HUES48 (cell line): ENCODE results near the gene THBS1.

ENCODE experiments used
- H3K27ac ChIP-seq: one replicate; pipeline ENCODE4 v1.7.0; 2013; ENCODE audit warnings: low read depth, low read length, inconsistent platforms
- H3K27me3 ChIP-seq: 2 replicates; pipeline ENCODE4 v1.6.1; 2013; ENCODE audit warnings: mild to moderate bottlenecking, low read length; ENCODE audit not compliant: control insufficient read depth, insufficient read depth
- H3K36me3 ChIP-seq: 2 replicates; pipeline ENCODE4 v1.6.1; 2013; ENCODE audit warnings: low read length; ENCODE audit not compliant: control insufficient read depth, insufficient read depth
- H3K4me1 ChIP-seq: 2 replicates; pipeline ENCODE4 v1.6.1; 2013; ENCODE audit warnings: mild to moderate bottlenecking, low read length; ENCODE audit not compliant: control insufficient read depth, insufficient read depth
- H3K4me3 ChIP-seq: 2 replicates; pipeline ENCODE4 v1.5.1; 2013; ENCODE audit warnings: mild to moderate bottlenecking, low read depth, low read length
- H3K9ac ChIP-seq: 2 replicates; pipeline ENCODE4 v1.6.1; 2013; ENCODE audit warnings: mild to moderate bottlenecking, low read depth, low read length, moderate library complexity
- H3K9me3 ChIP-seq: 2 replicates; pipeline ENCODE4 v1.6.1; 2013; ENCODE audit warnings: low read length; ENCODE audit not compliant: control insufficient read depth, insufficient read depth

Gene THBS1

DNA sequence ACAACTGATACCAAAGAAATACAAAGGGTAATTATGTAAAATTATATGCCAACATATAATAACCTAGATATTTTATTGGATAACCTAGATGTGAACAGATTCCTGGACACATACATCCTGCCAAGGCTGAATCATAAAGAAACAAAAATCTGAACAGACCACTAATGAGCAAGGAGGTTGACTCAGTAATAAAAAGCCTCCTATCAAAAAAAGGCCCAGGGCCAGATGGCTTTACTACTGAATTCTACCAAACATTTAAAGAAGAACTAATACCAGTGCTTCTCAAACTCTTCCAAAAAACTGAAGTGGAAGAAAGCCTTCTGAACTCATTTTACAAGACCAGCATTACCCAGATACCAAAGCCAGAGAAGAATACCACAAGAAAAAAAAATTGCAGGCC lies 32.4 kb downstream of the THBS1 start:
- Histone ChIP-seq H3K4me3 (no peak overlapping the region), H3K9me3 (no peaks in the 10 kb centered on the region), H3K27ac (no peak overlapping the region), H3K27me3 (no peaks in the 10 kb centered on the region), H3K4me1 (no peaks in the 10 kb centered on the region), H3K9ac (no peak overlapping the region), H3K36me3 (no peaks in the 10 kb centered on the region)

DNA sequence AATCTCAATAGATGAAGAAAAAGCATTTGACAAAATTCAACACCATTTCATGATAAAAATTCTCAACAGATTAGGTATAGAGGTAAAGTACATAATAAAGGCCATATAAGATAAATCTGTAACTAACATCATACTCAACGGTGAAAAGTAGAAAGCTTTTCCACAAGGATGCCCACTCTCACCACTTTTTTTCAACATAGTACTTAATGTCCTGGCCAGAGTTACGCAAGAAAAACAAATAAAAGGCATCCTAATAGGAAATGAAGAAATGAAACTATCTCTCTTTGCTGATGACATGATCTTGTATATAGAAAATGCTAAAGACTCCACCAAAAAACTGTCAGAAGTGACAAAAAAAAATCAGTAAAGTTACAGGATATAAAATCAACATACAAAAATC lies 33.0 kb downstream of the THBS1 start:
- Histone ChIP-seq H3K36me3 (no peaks in the 10 kb centered on the region), H3K27me3 (no peaks in the 10 kb centered on the region), H3K9ac (no peak overlapping the region), H3K4me1 (no peaks in the 10 kb centered on the region), H3K4me3 (no peak overlapping the region), H3K27ac (no peak overlapping the region), H3K9me3 (no peaks in the 10 kb centered on the region)

GRCh38 chr15:39616731-39617455 lies 36.0 kb downstream of the THBS1 start:
- no peak overlapping the region for H3K27ac ChIP-seq
- no peak overlapping the region for H3K9ac ChIP-seq
- no peaks in the 10 kb centered on the region for H3K4me1 ChIP-seq
- H3K9me3 ChIP-seq = no peaks in the 10 kb centered on the region
- no peaks in the 10 kb centered on the region for H3K36me3 ChIP-seq
- no peak overlapping the region for H3K4me3 ChIP-seq
- no peaks in the 10 kb centered on the region for H3K27me3 ChIP-seq

DNA sequence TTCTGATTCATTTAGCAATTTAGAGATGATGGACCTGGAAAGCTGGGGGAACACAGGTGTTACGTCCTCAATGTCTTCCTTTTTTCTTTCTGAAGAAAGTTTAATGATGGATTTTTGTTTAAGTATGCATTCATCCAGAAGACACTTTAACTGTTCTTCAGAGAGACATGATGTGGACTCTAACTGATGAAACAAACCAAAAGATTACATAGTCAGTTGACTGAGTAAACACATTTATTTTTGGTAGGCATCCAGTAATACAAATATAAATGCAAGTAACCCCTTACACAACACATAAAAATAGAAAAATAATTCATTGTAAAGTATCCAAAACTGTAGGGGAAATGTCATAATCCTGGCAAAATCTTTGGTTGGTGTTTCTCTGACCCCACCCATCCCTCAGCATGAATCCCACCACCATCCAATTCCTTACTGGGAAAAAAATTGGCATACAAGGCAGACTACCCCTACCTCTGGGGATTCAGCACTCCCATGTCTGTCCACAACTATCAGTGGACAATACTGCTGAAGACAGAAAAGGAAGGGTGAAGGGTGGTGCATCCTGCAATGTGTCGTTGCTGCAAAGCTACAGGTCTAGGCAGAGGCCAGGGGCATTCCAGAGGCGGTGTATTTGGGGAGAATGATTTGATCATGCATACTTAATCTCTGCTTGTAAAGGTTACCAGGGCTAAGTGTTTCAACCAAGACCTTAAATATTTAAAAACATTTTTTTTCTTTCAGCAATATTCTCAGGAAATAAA lies 37.4 kb downstream of the THBS1 start:
- no peak overlapping the region for H3K27ac ChIP-seq
- H3K27me3 ChIP-seq = no peaks in the 10 kb centered on the region
- no peak overlapping the region for H3K9ac ChIP-seq
- H3K4me1 ChIP-seq = no peaks in the 10 kb centered on the region
- H3K9me3 ChIP-seq = no peaks in the 10 kb centered on the region
- no peaks in the 10 kb centered on the region for H3K36me3 ChIP-seq
- no peak overlapping the region for H3K4me3 ChIP-seq

DNA sequence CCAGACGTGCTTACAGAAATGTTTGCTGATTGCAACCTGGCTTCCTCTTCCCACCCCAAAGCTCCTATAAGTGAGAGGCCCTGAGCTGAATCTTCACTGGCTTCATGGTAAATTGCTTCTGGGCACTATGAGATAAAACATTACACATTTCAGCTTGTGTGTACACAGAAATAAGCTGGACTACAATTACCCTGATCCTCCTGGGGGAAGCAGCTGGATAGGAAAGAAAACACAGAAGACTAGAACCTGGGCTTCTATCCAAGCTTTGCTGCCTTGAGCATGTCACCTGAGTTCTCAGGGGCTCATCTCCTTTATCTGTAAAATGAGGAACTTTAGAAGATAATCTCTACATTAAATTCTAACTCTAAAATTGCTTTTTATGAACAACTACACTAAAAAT lies 40.3 kb downstream of the THBS1 start:
- no peak overlapping the region for H3K9ac ChIP-seq
- no peaks in the 10 kb centered on the region for H3K36me3 ChIP-seq
- H3K27me3 ChIP-seq = no peaks in the 10 kb centered on the region
- H3K27ac ChIP-seq = no peak overlapping the region
- H3K4me3 ChIP-seq = no peak overlapping the region
- no peaks in the 10 kb centered on the region for H3K9me3 ChIP-seq
- no peaks in the 10 kb centered on the region for H3K4me1 ChIP-seq

- no peak overlapping the region for H3K27ac ChIP-seq
- H3K9ac ChIP-seq = no peak overlapping the region
- H3K9me3 ChIP-seq = no peaks in the 10 kb centered on the region
- H3K27me3 ChIP-seq = no peaks in the 10 kb centered on the region
- H3K36me3 ChIP-seq = no peaks in the 10 kb centered on the region
- no peak overlapping the region for H3K4me3 ChIP-seq
- no peaks in the 10 kb centered on the region for H3K4me1 ChIP-seq
Observed at GRCh38 chr15:39621976-39622375, 41.1 kb downstream of the THBS1 start.

DNA sequence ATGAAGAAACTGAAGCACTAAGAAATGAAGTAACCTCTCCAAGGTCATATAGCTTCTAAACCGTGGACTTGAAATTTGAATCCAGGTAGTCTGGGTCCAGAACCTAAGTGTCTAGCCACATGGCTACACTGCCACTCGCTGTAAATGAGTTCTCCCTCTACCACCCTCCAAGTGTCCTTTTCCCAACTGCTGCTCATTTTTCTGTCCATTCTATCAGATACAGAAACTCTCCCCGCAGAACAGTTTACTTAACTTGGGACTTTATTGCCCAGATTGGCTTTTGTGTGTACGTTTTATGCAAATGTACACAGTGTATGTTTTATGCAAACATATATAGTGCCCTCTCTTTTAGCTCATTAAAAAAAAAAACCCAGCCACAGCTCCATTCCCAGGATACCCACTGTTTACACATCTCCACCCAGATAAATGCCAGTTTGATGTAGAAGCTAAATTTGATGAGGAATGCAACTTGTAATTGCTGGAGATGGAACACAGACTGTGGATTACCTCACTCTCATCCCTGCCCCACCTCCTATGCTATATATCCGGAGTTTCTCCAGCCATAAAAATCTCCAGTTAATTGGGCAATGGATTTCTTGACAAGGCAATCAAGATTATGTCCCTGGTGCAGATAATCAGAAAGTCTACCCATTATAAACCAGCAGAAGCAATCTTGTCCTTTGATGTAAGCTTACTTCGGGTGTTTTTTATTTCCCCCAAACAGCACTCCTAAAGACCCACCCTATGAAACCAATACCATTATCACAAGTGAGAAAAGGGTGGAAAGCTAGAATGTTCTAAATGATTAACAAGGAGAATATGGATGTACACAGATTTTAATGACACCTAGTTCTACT lies 42.0 kb downstream of the THBS1 start:
- H3K9ac ChIP-seq = no peak overlapping the region
- H3K4me3 ChIP-seq = no peak overlapping the region
- H3K27ac ChIP-seq = no peak overlapping the region
- H3K4me1 ChIP-seq = no peaks in the 10 kb centered on the region
- H3K9me3 ChIP-seq = no peaks in the 10 kb centered on the region
- H3K36me3 ChIP-seq = no peaks in the 10 kb centered on the region
- H3K27me3 ChIP-seq = no peaks in the 10 kb centered on the region

GRCh38 chr15:39623529-39623931 lies 42.7 kb downstream of the THBS1 start:
- Histone ChIP-seq H3K27ac (no peak overlapping the region), H3K4me3 (no peak overlapping the region), H3K36me3 (no peaks in the 10 kb centered on the region), H3K27me3 (no peaks in the 10 kb centered on the region), H3K4me1 (no peaks in the 10 kb centered on the region), H3K9ac (no peak overlapping the region), H3K9me3 (no peaks in the 10 kb centered on the region)

DNA sequence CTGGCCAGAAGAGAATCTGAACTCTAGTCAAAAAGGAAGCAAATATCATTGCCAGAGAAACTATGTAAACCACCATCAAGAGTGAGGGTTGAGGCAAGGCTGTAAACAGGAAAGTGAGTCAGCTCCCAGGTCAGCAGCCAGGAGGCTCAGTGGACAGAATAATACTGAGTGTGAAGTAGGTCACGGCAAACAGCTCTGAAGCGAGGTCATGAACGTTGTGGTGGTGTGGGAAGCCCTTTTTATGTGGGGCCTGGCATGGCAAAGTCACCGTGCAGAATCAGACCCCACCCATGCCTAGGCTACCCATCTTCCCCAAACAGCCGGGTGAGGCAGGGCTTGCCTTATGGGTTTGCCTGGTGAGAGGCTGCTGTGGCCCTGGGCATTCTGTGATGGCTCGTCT lies 43.9 kb downstream of the THBS1 start:
- Histone ChIP-seq H3K27me3 (no peaks in the 10 kb centered on the region), H3K27ac (no peak overlapping the region), H3K9me3 (no peaks in the 10 kb centered on the region), H3K9ac (no peak overlapping the region), H3K36me3 (no peaks in the 10 kb centered on the region), H3K4me1 (no peaks in the 10 kb centered on the region), H3K4me3 (no peak overlapping the region)

- no peaks in the 10 kb centered on the region for H3K36me3 ChIP-seq
- no peak overlapping the region for H3K27ac ChIP-seq
- H3K4me1 ChIP-seq = no peaks in the 10 kb centered on the region
- no peak overlapping the region for H3K4me3 ChIP-seq
- H3K27me3 ChIP-seq = no peaks in the 10 kb centered on the region
- no peak overlapping the region for H3K9ac ChIP-seq
- no peaks in the 10 kb centered on the region for H3K9me3 ChIP-seq
Observed at GRCh38 chr15:39625451-39625850, 44.6 kb downstream of the THBS1 start.

- no peaks in the 10 kb centered on the region for H3K4me1 ChIP-seq
- H3K27ac ChIP-seq = no peak overlapping the region
- no peak overlapping the region for H3K9ac ChIP-seq
- no peaks in the 10 kb centered on the region for H3K36me3 ChIP-seq
- H3K9me3 ChIP-seq = no peaks in the 10 kb centered on the region
- no peaks in the 10 kb centered on the region for H3K27me3 ChIP-seq
- H3K4me3 ChIP-seq = no peak overlapping the region
Observed at GRCh38 chr15:39625856-39626255, 45.0 kb downstream of the THBS1 start.
